CD4-positive, alpha-beta T cell treated with Interleukin-10 for 1 hour (primary cell): ENCODE data around the gene KRT7.
"Not testable (repeated sequence)": the region's sequence is repeated elsewhere in the genome, so short reads cannot be mapped to it uniquely, and the experiment has no call there.

Experiments
- DNase-seq: peaks from one replicate; pipeline ENCODE4 v3.0.0-alpha.2; 2020

The KRT7 gene

GRCh38 chr12:52231305-52232202 is 1.5 kb upstream of the KRT7 start:
- DNase-seq = no peak

GRCh38 chr12:52232203-52232673 is 805 bp upstream of the KRT7 start:
- no peak for DNase-seq

GRCh38 chr12:52233462-52234207 is 592 bp downstream of the KRT7 start:
- no peak for DNase-seq

- DNase-seq = no peak
Observed at GRCh38 chr12:52234223-52234810, 1.3 kb downstream of the KRT7 start.

GRCh38 chr12:52235001-52235764 is 2.1 kb downstream of the KRT7 start:
- no peak for DNase-seq

GRCh38 chr12:52235822-52236361 is 2.8 kb downstream of the KRT7 start:
- DNase-seq = no peak

GRCh38 chr12:52236386-52237050 is 3.5 kb downstream of the KRT7 start:
- no peak for DNase-seq

GRCh38 chr12:52238207-52238840 is 5.3 kb downstream of the KRT7 start:
- DNase-seq = no peak

- no peak for DNase-seq
Observed at GRCh38 chr12:52238916-52239646, 6.0 kb downstream of the KRT7 start.

GRCh38 chr12:52239767-52240166 is 6.7 kb downstream of the KRT7 start:
- DNase-seq = no peak

- DNase-seq = not testable (repeated sequence)
Observed at GRCh38 chr12:52240247-52240646, 7.2 kb downstream of the KRT7 start.

GRCh38 chr12:52241205-52241842 is 8.3 kb downstream of the KRT7 start:
- no peak for DNase-seq

GRCh38 chr12:52242442-52243258 is 9.6 kb downstream of the KRT7 start:
- no peak for DNase-seq

- DNase-seq = no peak
Observed at GRCh38 chr12:52243259-52243855, 10.3 kb downstream of the KRT7 start.

- peak; percentile 64 for DNase-seq
Observed at GRCh38 chr12:52243856-52244614, 11.0 kb downstream of the KRT7 start.

GRCh38 chr12:52244615-52244994 is 11.6 kb downstream of the KRT7 start:
- no peak for DNase-seq

GRCh38 chr12:52245259-52245961 is 12.4 kb downstream of the KRT7 start:
- DNase-seq = no peak
